ENCODE results near the gene CEACAM7. TPM values are rescaled to one million over a fixed set of nuclear protein-coding genes. Genes with fewer than 3 reads are reported as not detected.

Gene CEACAM7
- total RNA-seq, 1 donor from 2014 or later = not detected

- no peak for DNase-seq (ENCODE audit: low read depth)
- Histone ChIP-seq H3K27me3 (ENCODE audit: control insufficient read depth, insufficient read depth, low read length) (no peaks in the 10 kb centered on the region), H3K36me3 (ENCODE audit: control insufficient read depth, insufficient read depth, low read length) (no peaks in the 10 kb centered on the region), H3K4me3 (ENCODE audit: low read depth, low read length) (no peak overlapping the region)
- TF ChIP-seq, protein P1, sequence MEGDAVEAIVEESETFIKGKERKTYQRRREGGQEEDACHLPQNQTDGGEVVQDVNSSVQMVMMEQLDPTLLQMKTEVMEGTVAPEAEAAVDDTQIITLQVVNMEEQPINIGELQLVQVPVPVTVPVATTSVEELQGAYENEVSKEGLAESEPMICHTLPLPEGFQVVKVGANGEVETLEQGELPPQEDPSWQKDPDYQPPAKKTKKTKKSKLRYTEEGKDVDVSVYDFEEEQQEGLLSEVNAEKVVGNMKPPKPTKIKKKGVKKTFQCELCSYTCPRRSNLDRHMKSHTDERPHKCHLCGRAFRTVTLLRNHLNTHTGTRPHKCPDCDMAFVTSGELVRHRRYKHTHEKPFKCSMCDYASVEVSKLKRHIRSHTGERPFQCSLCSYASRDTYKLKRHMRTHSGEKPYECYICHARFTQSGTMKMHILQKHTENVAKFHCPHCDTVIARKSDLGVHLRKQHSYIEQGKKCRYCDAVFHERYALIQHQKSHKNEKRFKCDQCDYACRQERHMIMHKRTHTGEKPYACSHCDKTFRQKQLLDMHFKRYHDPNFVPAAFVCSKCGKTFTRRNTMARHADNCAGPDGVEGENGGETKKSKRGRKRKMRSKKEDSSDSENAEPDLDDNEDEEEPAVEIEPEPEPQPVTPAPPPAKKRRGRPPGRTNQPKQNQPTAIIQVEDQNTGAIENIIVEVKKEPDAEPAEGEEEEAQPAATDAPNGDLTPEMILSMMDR (IDR thresholded peaks at IDR 0.05; ENCODE audit: insufficient read depth, low read length, poor library complexity, severe bottlenecking) = no peak
Observed at GRCh38 chr19:41624515-41624914, 63.6 kb downstream of the CEACAM7 start.

GRCh38 chr19:41623360-41623759 lies 64.7 kb downstream of the CEACAM7 start:
- TF ChIP-seq, protein P1 (IDR thresholded peaks at IDR 0.05; ENCODE audit: insufficient read depth, low read length, poor library complexity, severe bottlenecking) = no peak
- DNase-seq (ENCODE audit: low read depth) = no peak
- H3K36me3 ChIP-seq (ENCODE audit: control insufficient read depth, insufficient read depth, low read length) = no peaks in the 10 kb centered on the region
- no peaks in the 10 kb centered on the region for H3K27me3 ChIP-seq (ENCODE audit: control insufficient read depth, insufficient read depth, low read length)
- H3K4me3 ChIP-seq (ENCODE audit: low read depth, low read length) = no peak overlapping the region

Other genes with a start within 250 kb of the CEACAM7 start
- gene DMAC2, start 248.4 kb downstream of the CEACAM7 start, total RNA-seq = 62.0 and 63.7 TPM in 2 replicates
- not detected in 2 replicates for gene ERICH4, start 245.1 kb downstream of the CEACAM7 start, total RNA-seq
- not detected in 2 replicates for gene CEACAM21, start 112.1 kb downstream of the CEACAM7 start, total RNA-seq
- gene CEACAM4, start 61.2 kb downstream of the CEACAM7 start, total RNA-seq = not detected in 2 replicates
- gene CEACAM5, start 20.4 kb upstream of the CEACAM7 start, total RNA-seq = not detected in 2 replicates
- 0.13 TPM in 1 of 2 replicates, not detected in the other for gene CEACAM6, start 67.3 kb upstream of the CEACAM7 start, total RNA-seq
- gene CEACAM3, start 108.3 kb upstream of the CEACAM7 start, total RNA-seq = not detected in 2 replicates
- gene LYPD4, start 156.4 kb upstream of the CEACAM7 start, total RNA-seq = not detected in 2 replicates
- gene DMRTC2, start 156.8 kb upstream of the CEACAM7 start, total RNA-seq = not detected in 2 replicates
- 1,699 and 2,835 TPM in 2 replicates for gene RPS19, start 172.0 kb upstream of the CEACAM7 start, total RNA-seq
- gene CD79A, start 189.0 kb upstream of the CEACAM7 start, total RNA-seq = 0.27 TPM in 1 of 2 replicates, not detected in the other
- gene ARHGEF1, start 194.9 kb upstream of the CEACAM7 start, total RNA-seq = 72.2 and 81.5 TPM in 2 replicates
- not detected in 2 replicates for gene ERFL, start 240.2 kb upstream of the CEACAM7 start, total RNA-seq